SK-N-SH treated with all-trans-retinoic acid at 6 μM for 48 hours (cell line): Measurements from ENCODE around the gene GAA.

Experiments
- ARNTL ChIP-seq: fragments of 450-650 bp; formaldehyde crosslinking; IDR thresholded peaks from 2 replicates; pipeline ENCODE4 v1.5.0; 2020; ENCODE audit warnings: low read depth, mild to moderate bottlenecking, moderate library complexity, borderline replicate concordance
- BACH2 ChIP-seq: fragments of 250-450 bp; sonication (Bioruptor Pico); IDR thresholded peaks from 2 replicates; pipeline ENCODE4 v1.9.0; 2021; ENCODE audit warnings: mild to moderate bottlenecking, borderline replicate concordance
- ESRRG ChIP-seq: fragments of 250-450 bp; sonication (Bioruptor Pico); IDR thresholded peaks from 2 replicates; pipeline ENCODE4 v1.6.1; 2021; ENCODE audit warnings: mild to moderate bottlenecking
- ISL1 ChIP-seq: fragments of 250-450 bp; sonication (Bioruptor Pico); IDR thresholded peaks from 2 replicates; pipeline ENCODE4 v2.1.2; 2022; ENCODE audit warnings: mild to moderate bottlenecking, moderate library complexity
- OSR1 ChIP-seq: fragments of 250-450 bp; sonication (Bioruptor Pico); IDR thresholded peaks from 2 replicates; pipeline ENCODE4 v1.8.0; 2022; ENCODE audit warnings: moderate library complexity, mild to moderate bottlenecking, inconsistent platforms
- PPARA ChIP-seq: fragments of 250-450 bp; sonication (Bioruptor Pico); IDR thresholded peaks from 2 replicates; pipeline ENCODE4 v1.5.0; 2020; ENCODE audit warnings: mild to moderate bottlenecking, borderline replicate concordance
- TOX ChIP-seq: fragments of 250-450 bp; sonication (Bioruptor Pico); IDR thresholded peaks from 2 replicates; pipeline ENCODE4 v1.8.0; 2021; ENCODE audit warnings: mild to moderate bottlenecking, moderate library complexity, borderline replicate concordance
- ZNF70 ChIP-seq: fragments of 450-650 bp; formaldehyde crosslinking; IDR thresholded peaks from 2 replicates; pipeline ENCODE4 v1.5.0; 2020; ENCODE audit warnings: mild to moderate bottlenecking, moderate library complexity
- TF ChIP-seq, protein P1 (sequence below): fragments of 250-450 bp; sonication (Bioruptor Pico); IDR thresholded peaks from 2 replicates; pipeline ENCODE4 v1.8.0; 2021; ENCODE audit warnings: low read depth, mild to moderate bottlenecking, moderate library complexity, borderline replicate concordance
- TF ChIP-seq, protein P2 (sequence below): fragments of 250-450 bp; sonication (Bioruptor Pico); IDR thresholded peaks from 2 replicates; pipeline ENCODE4 v1.8.0; 2020; ENCODE audit warnings: mild to moderate bottlenecking, moderate library complexity, borderline replicate concordance

DNA sequence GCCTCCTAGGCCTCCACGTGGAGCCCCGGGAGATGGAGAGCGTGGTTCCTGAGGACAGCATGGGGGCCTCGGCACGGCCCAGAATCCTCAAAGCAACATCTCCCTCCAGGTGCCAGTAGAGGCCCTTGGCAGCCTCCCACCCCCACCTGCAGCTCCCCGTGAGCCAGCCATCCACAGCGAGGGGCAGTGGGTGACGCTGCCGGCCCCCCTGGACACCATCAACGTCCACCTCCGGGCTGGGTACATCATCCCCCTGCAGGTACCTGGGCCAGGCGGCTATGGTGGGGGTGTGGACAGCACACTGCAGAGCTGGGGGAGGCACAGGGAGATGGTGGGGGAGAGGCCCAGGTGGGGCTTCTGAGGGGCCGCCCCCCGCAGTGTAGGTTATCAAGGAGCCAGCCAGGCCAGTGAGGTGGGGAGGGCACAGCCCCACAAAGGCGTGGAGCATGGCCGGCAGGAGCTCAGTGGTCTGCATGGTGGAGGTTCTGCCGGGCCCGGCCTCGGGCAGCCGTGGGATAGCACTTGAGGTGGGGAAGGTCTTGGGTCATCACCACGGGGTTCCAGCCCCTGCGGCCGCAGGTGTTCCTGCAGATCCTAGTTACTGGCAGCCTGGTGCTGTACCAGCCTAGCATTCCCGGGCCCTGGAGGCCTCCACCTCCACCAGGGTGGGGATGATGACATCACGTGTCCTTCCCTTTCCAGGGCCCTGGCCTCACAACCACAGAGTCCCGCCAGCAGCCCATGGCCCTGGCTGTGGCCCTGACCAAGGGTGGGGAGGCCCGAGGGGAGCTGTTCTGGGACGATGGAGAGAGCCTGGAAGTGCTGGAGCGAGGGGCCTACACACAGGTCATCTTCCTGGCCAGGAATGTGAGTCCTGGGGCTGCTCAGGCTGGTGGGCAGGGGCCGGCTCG is 16.4 kb downstream of the GAA start:
- no peak for TF ChIP-seq ARNTL (CRISPR knock-in tag)
- TF ChIP-seq ISL1 (CRISPR knock-in tag): no peak
- TF ChIP-seq, protein P1, sequence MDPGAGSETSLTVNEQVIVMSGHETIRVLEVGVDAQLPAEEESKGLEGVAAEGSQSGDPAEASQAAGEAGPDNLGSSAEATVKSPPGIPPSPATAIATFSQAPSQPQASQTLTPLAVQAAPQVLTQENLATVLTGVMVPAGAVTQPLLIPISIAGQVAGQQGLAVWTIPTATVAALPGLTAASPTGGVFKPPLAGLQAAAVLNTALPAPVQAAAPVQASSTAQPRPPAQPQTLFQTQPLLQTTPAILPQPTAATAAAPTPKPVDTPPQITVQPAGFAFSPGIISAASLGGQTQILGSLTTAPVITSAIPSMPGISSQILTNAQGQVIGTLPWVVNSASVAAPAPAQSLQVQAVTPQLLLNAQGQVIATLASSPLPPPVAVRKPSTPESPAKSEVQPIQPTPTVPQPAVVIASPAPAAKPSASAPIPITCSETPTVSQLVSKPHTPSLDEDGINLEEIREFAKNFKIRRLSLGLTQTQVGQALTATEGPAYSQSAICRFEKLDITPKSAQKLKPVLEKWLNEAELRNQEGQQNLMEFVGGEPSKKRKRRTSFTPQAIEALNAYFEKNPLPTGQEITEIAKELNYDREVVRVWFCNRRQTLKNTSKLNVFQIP: no peak
- TF ChIP-seq, protein P2, sequence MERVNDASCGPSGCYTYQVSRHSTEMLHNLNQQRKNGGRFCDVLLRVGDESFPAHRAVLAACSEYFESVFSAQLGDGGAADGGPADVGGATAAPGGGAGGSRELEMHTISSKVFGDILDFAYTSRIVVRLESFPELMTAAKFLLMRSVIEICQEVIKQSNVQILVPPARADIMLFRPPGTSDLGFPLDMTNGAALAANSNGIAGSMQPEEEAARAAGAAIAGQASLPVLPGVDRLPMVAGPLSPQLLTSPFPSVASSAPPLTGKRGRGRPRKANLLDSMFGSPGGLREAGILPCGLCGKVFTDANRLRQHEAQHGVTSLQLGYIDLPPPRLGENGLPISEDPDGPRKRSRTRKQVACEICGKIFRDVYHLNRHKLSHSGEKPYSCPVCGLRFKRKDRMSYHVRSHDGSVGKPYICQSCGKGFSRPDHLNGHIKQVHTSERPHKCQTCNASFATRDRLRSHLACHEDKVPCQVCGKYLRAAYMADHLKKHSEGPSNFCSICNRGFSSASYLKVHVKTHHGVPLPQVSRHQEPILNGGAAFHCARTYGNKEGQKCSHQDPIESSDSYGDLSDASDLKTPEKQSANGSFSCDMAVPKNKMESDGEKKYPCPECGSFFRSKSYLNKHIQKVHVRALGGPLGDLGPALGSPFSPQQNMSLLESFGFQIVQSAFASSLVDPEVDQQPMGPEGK (CRISPR knock-in tag): no peak
- TF ChIP-seq OSR1: no peak
- TF ChIP-seq ESRRG (CRISPR knock-in tag): no peak
- no peak for TF ChIP-seq TOX (CRISPR knock-in tag)
- no peak for TF ChIP-seq ZNF70 (CRISPR knock-in tag)
- no peak for TF ChIP-seq BACH2 (CRISPR knock-in tag)
- no peak for TF ChIP-seq PPARA (CRISPR knock-in tag)
